GM12874 (cell line): ENCODE data around the gene DGKG.

ENCODE experiments used
- TF ChIP-seq, protein P1 (sequence below): IDR thresholded peaks from 2 replicates; pipeline ENCODE4 v1.5.1; 2011; ENCODE audit warnings: low read depth, mild to moderate bottlenecking, control low read depth, low read length, moderate library complexity; ENCODE audit not compliant: insufficient read depth

The DGKG gene

DNA sequence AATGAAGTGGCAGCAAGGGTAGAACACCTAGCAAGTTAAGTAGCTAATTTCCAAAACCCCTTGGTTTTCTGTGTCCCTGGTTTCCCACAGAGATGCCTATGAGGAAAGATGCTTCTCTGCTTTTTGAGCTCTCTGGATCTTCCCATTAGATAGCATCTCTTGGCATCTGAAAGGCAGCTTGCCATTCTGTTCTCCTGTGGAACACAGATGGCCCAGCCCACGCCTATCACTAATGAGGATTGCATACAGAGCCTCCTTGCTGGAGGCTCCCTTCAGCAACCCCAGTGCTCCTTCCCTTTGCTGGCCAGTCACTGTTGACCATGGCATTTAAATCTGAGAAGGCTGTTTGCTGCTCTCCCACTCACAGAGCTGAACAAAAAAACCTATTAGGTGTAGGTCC is 218.8 kb downstream of the DGKG start:
- TF ChIP-seq, protein P1, sequence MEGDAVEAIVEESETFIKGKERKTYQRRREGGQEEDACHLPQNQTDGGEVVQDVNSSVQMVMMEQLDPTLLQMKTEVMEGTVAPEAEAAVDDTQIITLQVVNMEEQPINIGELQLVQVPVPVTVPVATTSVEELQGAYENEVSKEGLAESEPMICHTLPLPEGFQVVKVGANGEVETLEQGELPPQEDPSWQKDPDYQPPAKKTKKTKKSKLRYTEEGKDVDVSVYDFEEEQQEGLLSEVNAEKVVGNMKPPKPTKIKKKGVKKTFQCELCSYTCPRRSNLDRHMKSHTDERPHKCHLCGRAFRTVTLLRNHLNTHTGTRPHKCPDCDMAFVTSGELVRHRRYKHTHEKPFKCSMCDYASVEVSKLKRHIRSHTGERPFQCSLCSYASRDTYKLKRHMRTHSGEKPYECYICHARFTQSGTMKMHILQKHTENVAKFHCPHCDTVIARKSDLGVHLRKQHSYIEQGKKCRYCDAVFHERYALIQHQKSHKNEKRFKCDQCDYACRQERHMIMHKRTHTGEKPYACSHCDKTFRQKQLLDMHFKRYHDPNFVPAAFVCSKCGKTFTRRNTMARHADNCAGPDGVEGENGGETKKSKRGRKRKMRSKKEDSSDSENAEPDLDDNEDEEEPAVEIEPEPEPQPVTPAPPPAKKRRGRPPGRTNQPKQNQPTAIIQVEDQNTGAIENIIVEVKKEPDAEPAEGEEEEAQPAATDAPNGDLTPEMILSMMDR: no peak

DNA sequence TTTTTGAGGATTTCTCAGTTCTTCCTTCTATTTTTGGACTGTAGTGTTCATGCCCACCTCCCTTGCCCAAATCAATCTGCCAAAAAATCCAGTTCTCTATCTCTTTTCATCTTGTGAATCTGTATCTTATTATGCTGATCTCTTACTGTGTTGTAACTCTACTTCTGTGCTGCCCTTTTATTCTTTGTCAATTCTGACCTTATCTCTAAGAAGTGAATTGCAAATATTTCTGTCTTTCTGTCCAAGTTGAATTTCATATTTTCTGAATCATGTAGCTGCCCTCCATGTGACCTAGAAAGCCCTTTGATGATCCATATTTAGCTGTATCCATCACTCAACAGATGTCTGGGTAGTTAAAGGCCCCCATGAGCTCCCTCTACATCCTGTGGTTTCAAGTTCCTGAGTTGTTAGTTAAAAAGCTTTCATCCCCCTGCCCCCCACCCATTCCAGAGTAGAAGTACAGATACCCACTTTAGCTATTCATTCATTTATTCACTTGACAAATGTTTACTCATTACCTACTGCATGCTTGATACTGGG is 219.6 kb downstream of the DGKG start:
- TF ChIP-seq, protein P1: no peak

DNA sequence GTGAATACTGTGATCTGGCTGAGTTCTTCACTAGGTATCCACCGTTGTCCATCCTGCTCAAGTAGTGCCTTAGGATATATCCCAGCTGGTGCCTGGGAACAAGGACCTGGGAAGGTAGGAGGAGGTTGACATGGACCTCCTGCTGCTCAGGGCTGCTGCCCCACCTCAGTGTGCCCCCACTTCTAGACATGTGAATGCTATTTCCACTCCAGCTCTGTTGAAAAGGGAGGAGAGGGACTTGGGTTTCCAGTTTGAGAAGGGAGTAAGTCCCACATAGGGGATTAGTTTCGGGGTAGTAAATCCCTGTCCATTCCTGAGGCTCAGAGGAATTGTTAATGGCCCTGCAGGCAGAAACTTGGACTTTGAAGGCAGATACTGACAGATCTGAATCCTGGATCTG is 220.2 kb downstream of the DGKG start:
- TF ChIP-seq, protein P1: no peak

DNA sequence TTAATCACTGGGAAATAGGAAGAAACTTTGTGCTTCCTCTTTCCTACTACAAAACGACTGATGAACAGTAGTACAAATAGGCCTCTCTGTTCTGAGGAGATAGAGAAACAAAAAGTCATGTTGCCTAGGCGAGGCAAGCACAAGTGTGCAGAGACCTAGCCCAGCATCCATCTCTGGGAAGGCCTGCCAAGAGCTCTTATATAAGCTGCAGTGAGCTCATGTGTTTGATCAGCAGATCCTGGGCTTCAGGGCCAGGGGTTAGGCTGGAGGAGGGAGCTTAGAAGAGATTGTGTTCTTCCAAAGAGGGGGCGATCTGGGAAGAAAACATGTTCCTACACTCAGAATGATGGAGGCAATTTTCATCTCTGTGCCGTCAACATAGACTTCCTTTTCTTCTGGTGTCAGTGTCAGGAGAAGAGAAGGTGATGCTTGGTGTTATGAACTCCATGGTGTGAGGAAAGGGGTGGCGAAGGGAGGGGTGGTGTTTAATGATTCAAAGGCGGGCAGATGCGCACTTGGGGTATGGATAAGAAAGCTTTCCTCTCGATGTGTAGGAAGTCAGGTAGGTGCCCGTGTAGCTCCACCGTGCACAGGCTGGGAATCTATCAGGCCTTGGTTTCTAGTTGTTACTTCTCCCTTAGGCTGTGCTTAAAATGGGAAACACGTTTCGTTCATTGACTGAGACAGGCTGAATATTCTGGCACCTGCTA is 223.6 kb downstream of the DGKG start:
- TF ChIP-seq, protein P1: no peak

DNA sequence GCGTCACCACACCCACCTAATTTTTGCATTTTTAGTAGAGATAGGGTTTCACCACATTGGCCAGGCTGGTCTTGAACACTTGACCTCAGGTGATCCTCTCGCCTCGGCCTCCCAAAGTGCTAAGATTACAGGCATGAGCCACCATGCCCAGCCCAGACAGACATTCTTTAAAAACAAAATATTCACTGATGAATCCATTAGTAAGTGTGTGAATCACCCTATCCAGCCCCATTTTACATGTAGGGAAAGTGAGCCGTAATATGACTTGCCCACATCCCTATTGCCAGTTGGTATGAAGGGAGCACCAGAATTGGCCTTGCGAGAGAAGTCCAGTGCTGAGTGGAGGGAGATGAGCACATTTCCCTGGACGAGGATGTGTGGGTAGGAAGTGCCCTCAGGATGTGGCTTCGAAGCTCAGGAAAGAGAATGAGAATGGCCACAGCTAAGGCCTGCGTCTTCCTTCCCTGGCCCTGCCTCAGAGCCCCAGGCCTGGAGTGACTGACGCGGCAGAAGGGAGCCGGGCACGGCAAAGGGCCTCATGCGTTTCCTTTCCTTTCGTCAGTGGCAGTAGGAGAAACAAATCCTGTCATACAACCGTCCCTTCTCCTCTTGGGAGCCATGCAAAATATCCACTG is 224.9 kb downstream of the DGKG start:
- TF ChIP-seq, protein P1: no peak

DNA sequence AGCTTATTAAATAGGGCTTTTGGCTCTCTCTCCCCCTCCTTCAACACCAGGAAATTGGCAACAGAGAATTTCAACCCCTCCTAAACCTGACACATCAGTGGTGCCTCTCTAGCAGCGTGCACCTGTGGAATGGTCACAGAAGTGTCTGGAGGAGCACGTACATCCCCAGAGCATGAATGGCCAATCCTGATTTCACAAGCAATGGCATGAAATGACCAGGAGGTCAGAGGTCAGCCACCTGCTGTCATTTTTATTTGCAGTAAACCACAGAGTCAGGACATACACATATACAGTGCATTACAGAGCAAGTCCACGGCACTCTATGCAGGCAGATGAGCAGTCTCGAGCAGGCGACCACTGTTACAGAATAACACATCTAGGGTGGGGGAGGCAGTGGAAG is 228.1 kb downstream of the DGKG start:
- TF ChIP-seq, protein P1: no peak

DNA sequence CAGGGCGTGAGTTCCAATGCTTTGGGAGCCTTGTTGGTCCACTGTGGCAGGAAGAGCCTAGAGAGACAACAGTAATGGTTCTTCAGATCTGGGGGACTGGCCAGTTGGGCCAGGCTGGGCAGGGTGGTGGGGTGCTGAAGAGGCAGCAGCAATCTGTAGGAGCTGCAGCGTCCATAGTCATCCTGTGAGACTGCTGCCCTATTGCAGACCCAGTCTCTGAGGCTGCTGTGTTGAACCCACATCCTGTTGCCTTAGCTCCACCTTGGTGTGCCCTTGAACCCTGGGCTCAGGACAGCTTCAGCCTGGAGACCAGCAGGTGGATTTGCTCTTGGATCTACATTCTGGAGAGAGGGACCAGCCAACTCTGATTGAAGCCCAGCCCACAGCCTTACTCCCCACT is 229.5 kb downstream of the DGKG start:
- TF ChIP-seq, protein P1: no peak
